Activated CD4-positive, alpha-beta T cell treated with anti-CD3 and anti-CD28 coated beads, Interleukin-2, Interleukin-4, amounts not matched to agents 100 ng/mL and 50 ng/mL, durations not matched to agents 16 hours and 8 hours (primary cell): Measurements from ENCODE around the gene RNF31.
A peak's percentile ranks its signal among the peaks of the same experiment; 100 is the strongest.

Experiments
- DNase-seq: peaks from one replicate; pipeline ENCODE4 v3.0.0-alpha.2; 2020; ENCODE audit warnings: low spot score

Gene RNF31

DNA sequence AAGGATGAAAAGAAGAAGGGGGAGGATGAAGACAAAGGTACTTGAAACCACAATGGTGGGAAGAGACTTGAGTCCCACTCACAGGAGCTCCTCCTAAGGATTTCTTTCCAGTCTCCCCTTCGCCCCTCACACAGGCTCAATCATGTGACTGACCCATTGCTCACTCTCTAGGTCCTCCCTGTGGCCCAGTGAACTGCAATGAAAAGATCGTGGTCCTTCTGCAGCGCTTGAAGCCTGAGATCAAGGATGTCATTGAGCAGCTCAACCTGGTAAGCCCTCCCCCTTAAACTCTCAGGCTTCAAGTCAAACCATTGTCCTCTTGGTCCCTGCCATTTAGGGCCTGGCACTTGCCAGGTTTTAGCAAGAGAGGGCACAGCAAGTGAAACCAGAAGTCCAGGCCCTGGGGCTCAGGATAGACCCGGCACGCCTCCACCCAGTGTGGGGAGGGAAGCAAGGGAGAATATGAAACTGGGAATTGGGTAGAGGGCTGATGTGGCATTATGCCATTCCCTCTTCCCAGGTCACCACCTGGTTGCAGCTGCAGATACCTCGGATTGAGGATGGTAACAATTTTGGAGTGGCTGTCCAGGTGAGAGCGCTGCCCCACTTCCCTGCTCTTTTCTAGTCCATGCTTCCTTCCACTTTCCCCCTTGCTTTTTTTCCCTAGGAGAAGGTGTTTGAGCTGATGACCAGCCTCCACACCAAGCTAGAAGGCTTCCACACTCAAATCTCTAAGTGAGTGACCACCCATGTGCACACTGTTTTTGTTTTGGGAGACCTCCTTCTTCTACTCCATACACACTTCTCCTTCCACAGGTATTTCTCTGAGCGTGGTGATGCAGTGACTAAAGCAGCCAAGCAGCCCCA, 9.5 kb upstream of the RNF31 start:
- no peak for DNase-seq

DNA sequence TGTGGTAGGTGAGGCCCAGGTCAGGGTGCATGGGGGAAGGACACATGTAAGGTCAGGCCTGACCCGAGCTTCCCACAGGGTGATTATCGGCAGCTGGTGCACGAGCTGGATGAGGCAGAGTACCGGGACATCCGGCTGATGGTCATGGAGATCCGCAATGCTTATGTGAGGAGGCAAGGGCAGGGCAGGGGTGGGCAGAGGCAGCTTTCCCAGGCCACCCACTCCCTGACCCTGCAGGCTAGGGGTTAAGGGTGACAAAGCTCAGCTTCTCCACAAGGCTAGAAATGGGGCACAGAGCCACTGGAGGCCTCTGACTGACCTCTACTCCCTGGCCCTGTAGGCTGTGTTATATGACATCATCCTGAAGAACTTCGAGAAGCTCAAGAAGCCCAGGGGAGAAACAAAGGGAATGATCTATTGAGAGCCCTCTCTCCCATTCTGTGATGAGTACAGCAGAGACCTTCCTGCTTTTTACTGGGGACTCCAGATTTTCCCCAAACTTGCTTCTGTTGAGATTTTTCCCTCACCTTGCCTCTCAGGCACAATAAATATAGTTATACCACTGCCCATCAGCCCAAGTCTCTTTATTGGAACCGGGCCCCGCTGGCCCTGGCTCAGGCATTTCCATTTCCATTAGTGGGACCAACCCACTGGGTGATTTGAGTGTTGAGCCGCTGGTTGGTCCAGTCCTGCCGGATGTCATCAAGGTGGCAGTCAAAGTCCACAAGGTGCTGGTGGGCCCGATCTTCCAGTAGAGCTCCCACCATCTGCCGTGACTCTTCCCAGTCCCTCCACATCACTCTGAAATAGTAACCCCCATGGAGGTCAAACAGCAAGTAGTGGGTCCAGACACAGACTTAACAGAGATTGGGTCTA, 8.7 kb upstream of the RNF31 start:
- no peak for DNase-seq

DNA sequence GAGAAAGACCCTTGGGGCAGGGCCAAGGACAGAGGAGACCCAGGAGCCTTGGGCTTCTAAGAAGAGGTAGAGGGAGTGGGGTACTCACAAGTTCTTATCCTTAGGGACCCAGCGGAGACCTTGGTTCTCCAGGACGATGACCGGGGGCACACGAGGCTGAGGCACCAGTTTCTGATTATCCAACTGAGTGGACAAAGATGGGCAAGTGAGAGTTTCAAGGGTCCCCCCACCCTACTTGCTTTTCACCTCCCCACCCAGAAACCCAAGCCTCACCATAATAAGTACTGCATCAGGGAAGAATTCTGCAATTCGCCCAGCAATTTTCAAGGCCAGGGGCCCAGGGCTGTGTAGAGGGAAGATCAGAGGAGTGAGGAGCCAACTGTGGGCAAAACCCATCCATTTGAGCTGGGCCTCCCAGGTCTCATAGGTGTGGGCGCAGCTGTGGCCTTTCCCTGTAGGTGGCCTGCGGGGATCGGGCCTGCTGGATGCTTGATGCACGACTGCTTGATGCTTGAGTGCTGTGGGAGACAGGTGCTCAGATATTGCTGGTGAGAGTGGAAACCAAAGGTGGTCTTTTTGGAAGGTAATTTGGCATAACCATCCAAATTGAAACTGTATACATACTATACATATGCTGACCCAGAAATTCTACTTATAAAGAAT, 7.9 kb upstream of the RNF31 start:
- DNase-seq = no peak

DNA sequence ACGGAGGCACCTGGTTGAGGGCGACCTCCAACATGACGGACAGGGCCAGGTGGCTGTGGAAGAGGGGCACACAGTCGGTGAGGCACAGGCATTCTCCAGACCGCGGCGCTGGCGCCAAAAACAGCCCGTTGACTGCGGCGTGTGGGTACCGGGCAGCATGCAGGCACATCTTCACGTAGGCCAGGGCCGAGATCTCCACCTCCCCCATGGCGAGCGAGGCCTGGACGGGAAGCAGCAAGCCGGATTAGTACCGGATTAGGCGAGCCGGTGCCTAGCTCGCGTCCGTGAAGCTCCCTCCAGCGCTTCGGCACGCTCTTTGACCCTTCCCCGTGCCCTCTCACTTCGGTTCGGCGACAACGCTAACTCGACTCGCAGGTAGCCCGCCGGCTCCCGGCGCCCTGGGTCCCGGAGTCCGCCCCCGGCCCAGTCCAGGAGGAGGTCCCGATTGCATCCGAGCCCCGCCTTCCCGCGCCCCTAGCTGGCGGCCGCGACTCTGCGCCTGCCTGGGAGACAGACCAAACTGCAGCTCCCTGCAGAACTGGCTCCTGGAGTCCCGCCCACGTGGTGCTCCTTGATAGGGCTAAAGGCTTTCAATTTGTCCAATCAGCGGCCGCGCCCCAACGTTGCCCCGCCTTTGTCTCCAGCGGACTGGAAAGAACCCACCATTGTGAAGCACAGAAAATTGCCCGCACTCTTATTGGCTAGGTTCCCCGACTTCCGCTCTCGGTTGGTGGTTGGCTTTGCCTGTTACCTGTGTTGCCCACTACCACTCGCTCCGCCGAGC, 6.0 kb upstream of the RNF31 start, which contains the start of gene EMC9:
TSS of gene EMC9 (minus strand) at position 495 of the 784 bp plus-strand sequence. CDS start at position 208, 287 bp downstream.
- peak; percentile 100 for DNase-seq

DNA sequence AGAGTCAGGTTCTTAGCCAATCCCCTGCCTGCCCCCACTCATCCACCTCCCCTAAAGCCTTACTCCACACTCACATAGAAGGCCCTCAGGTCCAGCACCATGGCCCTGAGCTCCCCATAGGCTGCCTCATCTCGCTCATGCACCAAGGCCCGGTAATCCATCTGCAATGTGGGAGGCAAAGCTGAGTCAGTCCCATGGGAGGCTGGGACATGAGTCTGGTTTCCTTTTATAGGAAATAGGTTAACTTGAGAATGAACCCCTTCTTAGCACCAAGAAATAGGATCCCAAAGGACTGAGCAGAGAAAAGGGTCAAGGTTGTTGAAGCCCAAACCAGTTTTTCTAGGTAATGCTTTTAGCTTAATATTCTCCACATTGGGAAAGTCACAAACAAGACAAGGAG, 3.8 kb upstream of the RNF31 start:
- no peak for DNase-seq

DNA sequence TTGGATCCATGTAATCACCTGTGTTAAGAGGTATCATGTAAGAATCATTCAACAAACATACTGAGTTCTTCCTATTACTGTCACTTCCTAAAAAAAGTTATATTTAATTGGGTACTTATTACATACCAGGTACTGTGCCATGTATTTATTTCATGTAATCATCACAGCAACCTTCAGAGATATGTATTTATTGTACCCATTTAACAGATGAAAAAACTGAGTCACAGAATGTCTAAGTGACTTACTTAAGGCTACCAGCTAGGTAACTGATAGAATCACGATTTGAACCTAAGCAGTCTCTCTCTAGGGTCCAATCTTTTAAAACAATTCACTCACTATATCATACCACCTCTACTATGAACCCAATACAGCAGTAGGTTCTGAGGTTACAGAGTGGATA, 2.8 kb upstream of the RNF31 start:
- no peak for DNase-seq

DNA sequence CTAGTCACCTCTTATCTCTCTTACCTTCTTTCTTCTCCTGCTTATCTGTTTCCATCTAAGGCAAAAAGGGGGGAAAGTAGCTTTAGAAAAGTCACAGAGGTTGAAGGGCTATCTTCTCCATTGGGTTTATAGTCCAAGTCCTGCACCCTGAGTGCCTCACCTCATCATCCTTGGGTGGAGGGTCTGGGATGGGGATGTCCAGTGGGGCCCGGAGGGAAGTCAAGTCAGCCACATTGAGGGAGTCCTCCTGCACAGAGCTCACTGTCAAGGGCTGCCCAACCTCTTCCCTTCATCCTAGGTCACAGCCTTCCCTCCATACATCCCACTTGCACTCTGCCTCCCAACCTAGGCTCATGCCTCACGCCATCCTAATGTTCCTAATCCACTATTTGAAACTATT, 2.1 kb upstream of the RNF31 start:
- no peak for DNase-seq

DNA sequence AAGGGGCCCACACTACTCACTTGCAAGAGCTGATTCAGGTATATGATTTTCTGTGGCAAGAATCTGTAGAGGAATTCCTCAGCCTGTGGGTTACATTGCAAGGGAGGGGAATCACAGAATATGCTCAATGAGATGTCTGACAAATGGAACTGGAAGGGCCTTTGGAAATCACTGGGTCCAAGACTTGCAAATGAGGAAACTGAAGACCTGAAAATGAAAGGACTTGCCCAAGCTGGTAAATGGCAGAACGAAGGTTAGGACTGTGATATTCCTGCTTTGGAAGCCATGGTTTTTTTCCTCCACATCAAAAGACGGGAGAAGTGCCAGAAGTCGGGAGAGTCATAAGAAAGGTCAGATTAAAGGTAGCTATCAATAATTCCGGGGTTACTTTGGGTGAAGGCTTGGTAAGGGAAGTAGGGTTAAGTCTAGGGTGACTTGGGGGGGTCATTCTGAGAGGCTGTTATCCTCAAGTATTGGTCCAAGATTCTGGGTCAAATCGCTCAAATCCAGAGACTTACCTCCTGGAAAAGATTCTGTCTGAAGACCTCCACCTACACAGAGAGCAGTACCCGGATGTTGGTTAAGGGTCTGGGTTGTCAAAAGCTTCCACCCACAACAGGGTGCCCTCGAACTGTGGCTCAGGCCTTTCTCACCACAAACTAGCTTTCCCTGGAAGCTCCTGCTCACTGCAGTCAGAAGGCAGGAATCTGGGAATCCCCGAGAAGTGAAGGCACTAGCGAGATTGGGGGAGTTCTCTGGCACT, 1.4 kb upstream of the RNF31 start:
- DNase-seq = no peak

DNA sequence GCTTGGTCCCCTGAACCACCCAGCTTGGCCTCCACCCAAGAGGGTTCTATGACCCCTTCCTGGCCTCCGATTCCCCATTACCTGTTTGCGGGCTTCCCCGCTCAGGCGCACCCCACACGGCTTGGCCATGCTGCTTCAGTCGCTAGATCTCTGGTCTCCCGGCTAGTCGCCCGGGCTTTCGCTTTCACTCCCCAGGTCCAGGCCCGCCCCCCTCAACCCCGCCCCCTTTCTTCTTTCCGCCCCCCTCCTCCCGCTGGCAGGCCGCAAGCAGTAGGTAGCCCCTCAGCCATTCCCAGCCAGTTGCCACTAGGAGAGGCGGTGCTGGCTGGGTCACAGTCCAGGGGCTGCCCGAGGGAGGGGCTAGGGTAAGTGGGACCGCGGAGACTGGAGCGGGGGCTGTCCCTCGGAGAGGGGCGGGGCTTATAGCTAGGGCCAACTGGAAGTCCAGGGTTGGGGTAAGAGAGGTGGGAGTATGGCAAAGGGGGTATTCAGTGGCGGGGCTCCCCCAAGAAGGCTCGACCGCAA, 783 bp upstream of the RNF31 start, which contains the start of gene PSME2:
TSS of gene PSME2 (minus strand) at position 158 of the 525 bp plus-strand sequence. CDS start at position 129, 29 bp downstream.
- DNase-seq = peak; percentile 96

DNA sequence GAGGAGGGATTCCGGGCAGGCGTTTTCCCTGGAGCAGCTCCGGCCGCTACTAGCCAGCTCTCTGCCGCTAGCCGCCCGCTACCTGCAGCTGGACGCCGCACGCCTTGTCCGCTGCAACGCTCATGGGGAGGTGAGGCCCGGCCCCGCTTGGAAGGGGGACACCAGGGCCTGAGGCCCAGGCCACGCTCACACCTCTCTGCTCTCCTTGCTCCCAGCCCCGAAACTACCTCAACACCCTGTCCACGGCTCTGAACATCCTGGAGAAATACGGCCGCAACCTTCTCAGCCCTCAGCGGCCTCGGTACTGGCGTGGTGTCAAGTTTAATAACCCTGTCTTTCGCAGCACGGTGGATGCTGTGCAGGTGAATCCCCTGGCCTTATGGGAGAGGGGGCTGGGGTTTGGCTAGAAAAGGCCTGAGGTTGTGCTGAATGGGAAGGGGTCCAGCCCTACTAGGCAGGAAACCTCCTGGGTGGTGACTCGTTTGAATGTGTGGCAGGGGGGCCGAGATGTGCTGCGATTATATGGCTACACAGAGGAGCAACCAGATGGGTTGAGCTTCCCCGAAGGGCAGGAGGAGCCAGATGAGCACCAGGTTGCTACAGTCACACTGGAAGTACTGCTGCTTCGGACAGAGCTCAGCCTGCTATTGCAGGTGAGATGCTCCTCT, 597 bp downstream of the RNF31 start:
- no peak for DNase-seq

DNA sequence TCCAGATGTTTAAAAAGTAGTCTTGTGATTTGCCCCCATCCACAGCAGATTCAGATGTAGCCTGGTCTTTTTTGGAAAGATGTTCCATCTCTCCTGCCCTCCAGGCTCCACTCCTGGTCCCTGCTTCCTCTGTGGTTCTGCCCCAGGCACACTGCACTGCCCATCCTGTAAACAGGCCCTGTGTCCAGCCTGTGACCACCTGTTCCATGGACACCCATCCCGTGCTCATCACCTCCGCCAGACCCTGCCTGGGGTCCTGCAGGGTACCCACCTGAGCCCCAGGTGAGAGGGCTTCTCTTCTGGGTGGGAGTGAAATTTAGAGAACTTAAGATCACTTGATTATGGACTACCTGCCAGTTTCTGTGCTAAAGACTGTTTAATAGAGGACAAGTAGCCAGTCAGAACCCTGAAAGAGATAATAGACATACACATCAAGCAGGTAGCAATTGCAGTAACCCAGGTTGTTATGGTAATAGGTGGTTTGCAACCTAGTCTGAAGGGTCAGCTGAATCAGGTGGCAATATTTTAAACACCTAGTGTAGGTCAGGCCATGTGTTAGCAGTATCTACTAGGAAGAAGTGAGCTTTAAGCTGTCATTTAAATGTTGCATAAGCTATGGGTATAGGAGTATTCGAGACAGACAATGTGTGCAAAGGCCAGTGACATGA, 2.1 kb downstream of the RNF31 start:
- no peak for DNase-seq

DNA sequence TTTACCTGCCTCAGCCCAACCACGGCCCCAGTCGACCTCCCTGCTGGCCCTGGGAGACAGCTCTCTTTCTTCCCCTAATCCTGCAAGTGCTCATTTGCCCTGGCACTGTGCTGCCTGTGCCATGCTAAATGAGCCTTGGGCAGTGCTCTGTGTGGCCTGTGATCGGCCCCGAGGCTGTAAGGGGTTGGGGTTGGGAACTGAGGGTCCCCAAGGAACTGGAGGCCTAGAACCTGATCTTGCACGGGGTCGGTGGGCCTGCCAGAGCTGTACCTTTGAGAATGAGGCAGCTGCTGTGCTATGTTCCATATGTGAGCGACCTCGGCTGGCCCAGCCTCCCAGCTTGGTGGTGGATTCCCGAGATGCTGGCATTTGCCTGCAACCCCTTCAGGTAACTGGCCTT, 2.8 kb downstream of the RNF31 start:
- DNase-seq = no peak

DNA sequence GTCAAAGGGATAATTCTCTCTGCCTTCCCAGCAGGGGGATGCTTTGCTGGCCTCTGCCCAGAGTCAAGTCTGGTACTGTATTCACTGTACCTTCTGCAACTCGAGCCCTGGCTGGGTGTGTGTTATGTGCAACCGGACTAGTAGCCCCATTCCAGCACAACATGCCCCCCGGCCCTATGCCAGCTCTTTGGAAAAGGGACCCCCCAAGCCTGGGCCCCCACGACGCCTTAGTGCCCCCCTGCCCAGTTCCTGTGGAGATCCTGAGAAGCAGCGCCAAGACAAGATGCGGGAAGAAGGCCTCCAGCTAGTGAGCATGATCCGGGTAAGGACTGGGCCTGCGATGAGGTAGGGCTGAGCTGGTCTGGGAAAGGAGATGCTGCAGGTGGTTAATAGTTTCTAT, 3.3 kb downstream of the RNF31 start:
- no peak for DNase-seq

DNA sequence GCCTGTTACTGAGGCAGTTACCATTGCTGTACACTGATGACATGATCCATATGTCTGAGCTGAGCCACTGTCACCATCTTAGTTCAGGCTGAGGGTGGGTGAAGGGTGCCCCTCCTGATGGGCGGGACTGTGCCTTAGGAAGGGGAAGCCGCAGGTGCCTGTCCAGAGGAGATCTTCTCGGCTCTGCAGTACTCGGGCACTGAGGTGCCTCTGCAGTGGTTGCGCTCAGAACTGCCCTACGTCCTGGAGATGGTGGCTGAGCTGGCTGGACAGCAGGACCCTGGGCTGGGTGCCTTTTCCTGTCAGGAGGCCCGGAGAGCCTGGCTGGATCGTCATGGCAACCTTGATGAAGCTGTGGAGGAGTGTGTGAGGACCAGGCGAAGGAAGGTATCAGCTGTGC, 3.7 kb downstream of the RNF31 start:
- no peak for DNase-seq

DNA sequence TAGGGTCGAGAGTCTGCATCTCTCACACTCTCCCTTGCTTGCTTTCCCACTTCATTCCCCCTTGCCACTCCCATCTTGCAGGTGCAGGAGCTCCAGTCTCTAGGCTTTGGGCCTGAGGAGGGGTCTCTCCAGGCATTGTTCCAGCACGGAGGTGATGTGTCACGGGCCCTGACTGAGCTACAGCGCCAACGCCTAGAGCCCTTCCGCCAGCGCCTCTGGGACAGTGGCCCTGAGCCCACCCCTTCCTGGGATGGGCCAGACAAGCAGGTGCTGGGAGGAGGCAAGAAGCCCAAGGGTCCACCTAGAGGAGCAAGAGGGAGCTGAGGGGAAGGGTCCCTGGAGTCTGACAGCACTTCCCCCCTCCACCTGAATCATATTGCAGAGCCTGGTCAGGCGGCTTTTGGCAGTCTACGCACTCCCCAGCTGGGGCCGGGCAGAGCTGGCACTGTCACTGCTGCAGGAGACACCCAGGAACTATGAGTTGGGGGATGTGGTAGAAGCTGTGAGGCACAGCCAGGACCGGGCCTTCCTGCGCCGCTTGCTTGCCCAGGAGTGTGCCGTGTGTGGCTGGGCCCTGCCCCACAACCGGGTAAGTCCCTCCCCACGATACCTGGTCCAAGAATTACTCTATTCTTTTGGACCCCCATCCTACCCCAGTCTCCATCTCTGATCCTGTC, 4.2 kb downstream of the RNF31 start:
- DNase-seq = no peak

DNA sequence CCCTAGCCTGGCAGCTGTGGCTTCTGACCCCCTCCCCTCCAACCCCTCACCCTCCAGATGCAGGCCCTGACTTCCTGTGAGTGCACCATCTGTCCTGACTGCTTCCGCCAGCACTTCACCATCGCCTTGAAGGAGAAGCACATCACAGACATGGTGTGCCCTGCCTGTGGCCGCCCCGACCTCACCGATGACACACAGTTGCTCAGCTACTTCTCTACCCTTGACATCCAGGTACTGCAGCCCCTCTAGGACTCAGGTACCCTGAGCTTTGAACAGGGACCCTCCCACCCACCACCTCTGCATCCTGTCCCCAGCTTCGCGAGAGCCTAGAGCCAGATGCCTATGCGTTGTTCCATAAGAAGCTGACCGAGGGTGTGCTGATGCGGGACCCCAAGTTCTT, 7.8 kb downstream of the RNF31 start:
- no peak for DNase-seq

DNA sequence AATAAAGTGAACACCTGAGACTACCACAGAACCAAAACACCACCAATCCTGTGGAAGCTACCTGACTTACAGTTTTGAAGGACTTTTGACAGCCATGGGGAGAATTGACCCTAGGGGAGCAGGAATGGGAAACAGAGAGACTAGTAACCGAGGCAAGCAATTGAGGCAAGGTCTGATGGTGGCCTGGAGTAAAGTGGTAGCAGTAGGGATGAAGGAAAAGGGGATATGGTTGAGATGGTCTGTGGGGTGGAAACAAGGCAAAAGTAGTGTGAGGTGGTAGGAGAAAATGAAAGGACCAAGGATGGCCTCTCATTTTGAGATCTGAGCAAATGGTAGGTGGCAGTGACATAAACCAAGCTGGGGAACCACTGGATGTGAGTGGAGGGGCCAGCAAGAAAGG, 9.5 kb downstream of the RNF31 start:
- DNase-seq = no peak

DNA sequence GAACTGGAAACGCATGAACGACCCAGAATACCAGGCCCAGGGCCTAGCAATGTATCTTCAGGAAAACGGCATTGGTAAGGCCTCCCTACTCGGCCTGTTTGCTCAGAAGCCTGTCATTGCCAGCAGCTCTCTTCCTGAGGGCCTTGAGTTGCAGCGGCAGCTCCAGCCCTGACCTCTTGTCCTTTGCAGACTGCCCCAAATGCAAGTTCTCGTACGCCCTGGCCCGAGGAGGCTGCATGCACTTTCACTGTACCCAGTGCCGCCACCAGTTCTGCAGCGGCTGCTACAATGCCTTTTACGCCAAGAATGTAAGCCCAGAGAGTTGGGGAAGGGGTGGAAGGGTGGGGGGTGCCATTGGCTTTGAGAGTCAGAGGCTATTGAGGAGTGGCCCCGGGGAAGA, 10.0 kb downstream of the RNF31 start:
- DNase-seq = no peak
